ENCODE data around the gene ZAR1. TPM values are rescaled to one million over a fixed set of nuclear protein-coding genes. Genes with fewer than 3 reads are reported as not detected.

Gene ZAR1
- total RNA-seq, 2 experiments from 2014 or later, result not detected

DNA sequence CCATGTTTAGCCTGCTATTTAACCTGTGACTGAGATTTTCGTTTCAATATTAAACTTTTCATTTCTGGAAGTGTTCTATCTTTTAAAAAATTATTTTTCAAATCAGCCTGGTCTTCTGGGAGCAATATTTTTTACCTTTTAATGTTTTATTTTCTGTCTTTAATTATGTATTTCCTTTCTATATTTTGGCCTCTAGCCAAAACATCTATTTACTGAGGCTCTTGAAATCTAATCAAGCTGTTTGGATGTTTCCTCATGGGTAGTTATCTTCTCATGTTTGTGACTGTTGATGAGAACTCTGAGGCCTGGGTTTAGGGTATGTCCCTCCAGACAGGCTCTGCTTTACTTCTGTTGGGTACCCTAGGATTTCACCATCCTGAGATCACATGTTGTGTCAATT lies 17.3 kb upstream of the ZAR1 start:
- ATAC-seq (ENCODE audit: low read depth) (no peak), DNase-seq (no peak)
- peaks cover 23% of the 10 kb centered on the region for H3K27me3 Mint-ChIP-seq
- POLR2A ChIA-PET, result no interaction called here
- no peak overlapping the region for H3K27ac Mint-ChIP-seq
- peaks cover 4% of the 10 kb centered on the region for H3K4me1 Mint-ChIP-seq
- H3K4me3 Mint-ChIP-seq, result no peak overlapping the region
- no peaks in the 10 kb centered on the region for H3K36me3 Mint-ChIP-seq
- no peaks in the 10 kb centered on the region for H3K9me3 Mint-ChIP-seq

- no peak for ATAC-seq (ENCODE audit: low read depth)
- Mint-ChIP-seq H3K9me3 (no peaks in the 10 kb centered on the region), H3K27me3 (peaks cover 21% of the 10 kb centered on the region), H3K36me3 (no peaks in the 10 kb centered on the region), H3K4me1 (peaks cover 4% of the 10 kb centered on the region), H3K4me3 (no peak overlapping the region), H3K27ac (no peak overlapping the region)
- POLR2A ChIA-PET, result interaction anchor here (1.0 kb wide), 1 partner anchor 15 kb away, joined by 4 read pairs; the partner anchor contains the start of gene ZAR1
- no peak for DNase-seq
Measured at GRCh38 chr4:48475770-48476169, 14.3 kb upstream of the ZAR1 start.

DNA sequence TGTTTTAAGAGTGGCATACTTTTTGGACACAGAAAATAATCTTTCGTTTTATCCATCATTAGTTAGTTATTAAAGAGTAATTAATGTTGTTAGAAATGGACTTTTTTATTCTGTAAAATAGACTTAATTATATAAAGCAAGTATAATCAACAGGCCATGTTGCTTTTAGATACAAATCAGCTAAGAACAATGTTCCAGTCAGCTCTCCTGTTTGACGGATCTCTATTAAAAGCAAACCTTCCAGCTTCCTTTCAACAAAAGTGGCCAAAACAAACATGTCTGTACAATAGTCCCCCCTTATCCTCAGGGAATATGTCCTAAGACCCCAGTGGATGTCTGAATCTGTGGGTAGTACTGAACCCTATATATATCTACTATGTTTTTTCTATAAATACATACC lies 11.8 kb upstream of the ZAR1 start:
- ATAC-seq (ENCODE audit: low read depth), result no peak
- DNase-seq, result no peak
- no peak overlapping the region for H3K4me3 Mint-ChIP-seq
- no peaks in the 10 kb centered on the region for H3K9me3 Mint-ChIP-seq
- peaks cover 7% of the 10 kb centered on the region for H3K4me1 Mint-ChIP-seq
- peaks cover 41% of the 10 kb centered on the region for H3K27me3 Mint-ChIP-seq
- no peaks in the 10 kb centered on the region for H3K36me3 Mint-ChIP-seq
- POLR2A ChIA-PET, result no interaction called here
- H3K27ac Mint-ChIP-seq, result no peak overlapping the region

- no peak overlapping the region for H3K27ac Mint-ChIP-seq
- POLR2A ChIA-PET, result interaction anchor here (0.5 kb wide), 1 partner anchor 592 kb away, joined by 3 read pairs; no protein-coding TSS in a partner anchor
- no peak for ATAC-seq (ENCODE audit: low read depth)
- H3K4me3 Mint-ChIP-seq, result no peak overlapping the region
- H3K27me3 Mint-ChIP-seq, result peaks cover 55% of the 10 kb centered on the region
- H3K4me1 Mint-ChIP-seq, result peaks cover 17% of the 10 kb centered on the region
- H3K9me3 Mint-ChIP-seq, result no peaks in the 10 kb centered on the region
- no peak for DNase-seq
- no peaks in the 10 kb centered on the region for H3K36me3 Mint-ChIP-seq
Measured at GRCh38 chr4:48481581-48481980, 8.5 kb upstream of the ZAR1 start.

GRCh38 chr4:48483006-48483776 lies 6.9 kb upstream of the ZAR1 start, which contains the start of gene SLC10A4:
Gene SLC10A4 (plus strand): TSS chr4:48483343. CDS start chr4:48483562, 219 bp downstream.
- ATAC-seq (ENCODE audit: low read depth), result peak; percentile 52
- Mint-ChIP-seq H3K27me3 (peaks cover 68% of the 10 kb centered on the region), H3K9me3 (no peaks in the 10 kb centered on the region), H3K36me3 (no peaks in the 10 kb centered on the region), H3K4me1 (peaks cover 14% of the 10 kb centered on the region), H3K4me3 (peak within 1 kb of the TSS; percentile 60), H3K27ac (no peak within 1 kb of the TSS)
- POLR2A ChIA-PET, result no interaction called here
- peak; percentile 51 for DNase-seq

GRCh38 chr4:48483777-48484493 lies 6.1 kb upstream of the ZAR1 start:
- Mint-ChIP-seq H3K9me3 (no peaks in the 10 kb centered on the region), H3K27me3 (peaks cover 72% of the 10 kb centered on the region), H3K4me1 (peaks cover 14% of the 10 kb centered on the region), H3K27ac (no peak overlapping the region), H3K36me3 (no peaks in the 10 kb centered on the region), H3K4me3 (peak overlapping the region; percentile 60)
- DNase-seq (peak; percentile 34), ATAC-seq (ENCODE audit: low read depth) (peak; percentile 57)
- POLR2A ChIA-PET, result no interaction called here

- Mint-ChIP-seq H3K4me3 (peak overlapping the region; percentile 60), H3K4me1 (peaks cover 14% of the 10 kb centered on the region), H3K27ac (no peak overlapping the region), H3K9me3 (no peaks in the 10 kb centered on the region), H3K27me3 (peaks cover 78% of the 10 kb centered on the region), H3K36me3 (no peaks in the 10 kb centered on the region)
- POLR2A ChIA-PET, result no interaction called here
- ATAC-seq (ENCODE audit: low read depth) (no peak), DNase-seq (no peak)
Measured at GRCh38 chr4:48484494-48485168, 5.4 kb upstream of the ZAR1 start.

DNA sequence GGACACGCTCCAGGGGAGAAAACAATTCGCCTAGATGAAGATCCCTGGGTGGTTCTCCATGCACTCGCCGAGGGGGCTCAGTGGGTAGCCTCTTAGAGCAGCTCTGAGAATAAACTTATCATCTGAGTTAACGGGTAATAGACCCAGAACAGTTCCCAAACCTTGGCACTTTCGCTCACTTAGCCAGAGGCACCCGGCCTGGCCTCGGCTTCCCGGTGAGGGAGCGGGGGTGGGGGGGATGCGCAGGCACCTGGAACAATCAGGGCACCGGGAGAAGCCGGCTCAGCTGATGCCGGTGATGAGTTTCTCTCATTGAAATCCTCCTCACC lies 405 bp upstream of the ZAR1 start:
- ATAC-seq (ENCODE audit: low read depth) (no peak), DNase-seq (no peak)
- Mint-ChIP-seq H3K4me3 (peak overlapping the region; percentile 62), H3K4me1 (peaks cover 5% of the 10 kb centered on the region), H3K9me3 (no peaks in the 10 kb centered on the region), H3K27me3 (peaks cover 57% of the 10 kb centered on the region), H3K36me3 (no peaks in the 10 kb centered on the region), H3K27ac (no peak overlapping the region)
- POLR2A ChIA-PET, result no interaction called here

DNA sequence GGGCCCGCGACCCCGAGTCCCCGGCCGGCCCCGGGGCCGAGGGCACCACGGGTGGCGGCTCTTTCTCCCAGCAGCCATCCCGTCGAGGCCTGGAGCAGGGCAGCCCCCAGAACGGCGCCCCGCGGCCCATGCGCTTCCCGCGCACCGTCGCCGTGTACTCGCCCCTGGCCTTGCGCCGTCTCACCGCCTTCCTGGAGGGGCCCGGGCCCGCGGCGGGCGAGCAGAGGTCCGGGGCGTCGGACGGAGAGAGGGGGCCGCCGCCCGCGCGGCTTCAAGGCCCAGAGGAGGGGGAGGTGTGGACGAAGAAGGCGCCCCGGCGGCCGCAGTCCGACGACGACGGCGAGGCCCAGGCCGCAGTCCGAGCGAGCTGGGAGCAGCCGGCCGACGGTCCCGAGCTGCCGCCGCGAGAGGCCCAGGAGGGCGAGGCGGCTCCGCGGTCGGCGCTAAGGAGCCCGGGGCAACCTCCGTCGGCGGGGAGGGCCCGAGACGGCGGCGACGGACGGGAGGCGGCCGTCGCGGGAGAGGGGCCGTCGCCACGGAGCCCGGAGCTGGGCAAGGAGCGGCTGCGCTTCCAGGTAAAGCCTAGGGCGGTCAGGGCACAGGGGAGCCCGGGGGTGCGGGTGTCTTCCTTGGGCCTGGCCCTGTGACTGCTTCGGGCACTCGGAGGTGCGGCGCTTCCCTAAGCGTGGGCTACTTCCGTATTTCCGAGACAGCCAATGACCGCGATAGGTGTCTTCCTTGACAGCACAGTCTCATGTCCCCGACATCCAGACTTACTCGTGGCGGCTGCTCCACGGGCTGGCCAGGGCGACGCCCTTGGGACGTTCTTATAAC lies 845 bp downstream of the ZAR1 start:
- no peak overlapping the region for H3K27ac Mint-ChIP-seq
- POLR2A ChIA-PET, result interaction anchor here (1.1 kb wide), 1 partner anchor 15 kb away, joined by 4 read pairs; no protein-coding TSS in a partner anchor
- H3K27me3 Mint-ChIP-seq, result peaks cover 46% of the 10 kb centered on the region
- ATAC-seq (ENCODE audit: low read depth) (peak; percentile 10), DNase-seq (no peak)
- peaks cover 3% of the 10 kb centered on the region for H3K36me3 Mint-ChIP-seq
- H3K4me1 Mint-ChIP-seq, result peaks cover 1% of the 10 kb centered on the region
- H3K4me3 Mint-ChIP-seq, result no peak overlapping the region
- H3K9me3 Mint-ChIP-seq, result no peaks in the 10 kb centered on the region

- no peak for DNase-seq
Measured at GRCh38 chr4:48491514-48492176, 1.6 kb downstream of the ZAR1 start.

GRCh38 chr4:48493452-48494100 lies 3.5 kb downstream of the ZAR1 start:
- ATAC-seq (ENCODE audit: low read depth) (no peak), DNase-seq (no peak)
- H3K27me3 Mint-ChIP-seq, result peaks cover 25% of the 10 kb centered on the region
- peaks cover 10% of the 10 kb centered on the region for H3K36me3 Mint-ChIP-seq
- POLR2A ChIA-PET, result no interaction called here
- H3K9me3 Mint-ChIP-seq, result no peaks in the 10 kb centered on the region
- no peak overlapping the region for H3K4me3 Mint-ChIP-seq
- H3K4me1 Mint-ChIP-seq, result peaks cover 1% of the 10 kb centered on the region
- H3K27ac Mint-ChIP-seq, result no peak overlapping the region

More at GRCh38 chr4:48491514-48492176, 1.6 kb downstream of the ZAR1 start:
- Mint-ChIP-seq H3K36me3 (peaks cover 9% of the 10 kb centered on the region), H3K27ac (no peak overlapping the region), H3K4me1 (peaks cover 1% of the 10 kb centered on the region), H3K4me3 (no peak overlapping the region), H3K27me3 (peaks cover 43% of the 10 kb centered on the region), H3K9me3 (no peaks in the 10 kb centered on the region)
- POLR2A ChIA-PET, result no interaction called here
- no peak for ATAC-seq (ENCODE audit: low read depth)

GRCh38 chr4:48495941-48496340 lies 5.9 kb downstream of the ZAR1 start:
- peaks cover 22% of the 10 kb centered on the region for H3K36me3 Mint-ChIP-seq
- POLR2A ChIA-PET, result no interaction called here
- H3K4me3 Mint-ChIP-seq, result no peak overlapping the region
- ATAC-seq (ENCODE audit: low read depth) (no peak), DNase-seq (no peak)
- H3K27me3 Mint-ChIP-seq, result peaks cover 11% of the 10 kb centered on the region
- H3K27ac Mint-ChIP-seq, result no peak overlapping the region
- peaks cover 6% of the 10 kb centered on the region for H3K4me1 Mint-ChIP-seq
- no peaks in the 10 kb centered on the region for H3K9me3 Mint-ChIP-seq
